SK-N-SH treated with all-trans-retinoic acid at 6 μM for 48 hours (cell line): ENCODE data around the gene ACAP2.

Experiments
- ATAC-seq: fragments of 200-7000 bp; cut with Tn5 transposase; 3 replicates; pipeline ENCODE4 v1.9.1; 2020; ENCODE audit warnings: mild to moderate bottlenecking, moderate library complexity
- ARNTL ChIP-seq: fragments of 450-650 bp; formaldehyde crosslinking; IDR thresholded peaks from 2 replicates; pipeline ENCODE4 v1.5.0; 2020; ENCODE audit warnings: low read depth, mild to moderate bottlenecking, moderate library complexity, borderline replicate concordance
- BACH2 ChIP-seq: fragments of 250-450 bp; sonication (Bioruptor Pico); IDR thresholded peaks from 2 replicates; pipeline ENCODE4 v1.9.0; 2021; ENCODE audit warnings: mild to moderate bottlenecking, borderline replicate concordance
- CREB5 ChIP-seq: fragments of 250-450 bp; sonication (Bioruptor Pico); IDR thresholded peaks from 2 replicates; pipeline ENCODE4 v1.5.1; 2020; ENCODE audit warnings: low read depth, mild to moderate bottlenecking, moderate library complexity
- CSDC2 ChIP-seq: fragments of 250-450 bp; sonication (Bioruptor Pico); IDR thresholded peaks from 2 replicates; pipeline ENCODE4 v1.5.0; 2020; ENCODE audit warnings: mild to moderate bottlenecking, moderate library complexity
- ESRRG ChIP-seq: fragments of 250-450 bp; sonication (Bioruptor Pico); IDR thresholded peaks from 2 replicates; pipeline ENCODE4 v1.6.1; 2021; ENCODE audit warnings: mild to moderate bottlenecking
- GLIS3 ChIP-seq: fragments of 250-450 bp; sonication (Bioruptor Pico); IDR thresholded peaks from 2 replicates; pipeline ENCODE4 v1.5.0; 2020; ENCODE audit warnings: mild to moderate bottlenecking, moderate library complexity
- ISL1 ChIP-seq: fragments of 250-450 bp; sonication (Bioruptor Pico); IDR thresholded peaks from 2 replicates; pipeline ENCODE4 v2.1.2; 2022; ENCODE audit warnings: mild to moderate bottlenecking, moderate library complexity
- OSR1 ChIP-seq: fragments of 250-450 bp; sonication (Bioruptor Pico); IDR thresholded peaks from 2 replicates; pipeline ENCODE4 v1.8.0; 2022; ENCODE audit warnings: moderate library complexity, mild to moderate bottlenecking, inconsistent platforms
- PPARA ChIP-seq: fragments of 250-450 bp; sonication (Bioruptor Pico); IDR thresholded peaks from 2 replicates; pipeline ENCODE4 v1.5.0; 2020; ENCODE audit warnings: mild to moderate bottlenecking, borderline replicate concordance
- SNAI2 ChIP-seq: fragments of 250-450 bp; sonication (Bioruptor Pico); IDR thresholded peaks from 2 replicates; pipeline ENCODE4 v1.5.0; 2020; ENCODE audit warnings: mild to moderate bottlenecking, moderate library complexity
- TCF4 ChIP-seq: fragments of 250-450 bp; sonication (Bioruptor Pico); IDR thresholded peaks from 2 replicates; pipeline ENCODE4 v1.8.0; 2021; ENCODE audit warnings: mild to moderate bottlenecking, moderate library complexity, borderline replicate concordance
- TOX ChIP-seq: fragments of 250-450 bp; sonication (Bioruptor Pico); IDR thresholded peaks from 2 replicates; pipeline ENCODE4 v1.8.0; 2021; ENCODE audit warnings: mild to moderate bottlenecking, moderate library complexity, borderline replicate concordance
- ZC3H10 ChIP-seq: fragments of 250-450 bp; sonication (Bioruptor Pico); IDR thresholded peaks from 2 replicates; pipeline ENCODE4 v1.5.1; 2021; ENCODE audit warnings: mild to moderate bottlenecking, moderate library complexity
- ZFP3 ChIP-seq: fragments of 250-450 bp; sonication (Bioruptor Pico); IDR thresholded peaks from 2 replicates; pipeline ENCODE4 v1.5.0; 2020; ENCODE audit warnings: mild to moderate bottlenecking, moderate library complexity
- ZFP30 ChIP-seq: fragments of 450-650 bp; formaldehyde crosslinking; IDR thresholded peaks from 2 replicates; pipeline ENCODE4 v1.5.0; 2022; ENCODE audit warnings: mild to moderate bottlenecking, moderate library complexity
- ZNF565 ChIP-seq: fragments of 450-650 bp; formaldehyde crosslinking; conservative IDR thresholded peaks from 2 replicates; pipeline ENCODE4 v1.5.0; 2020; ENCODE audit warnings: low read depth, mild to moderate bottlenecking, moderate library complexity
- ZNF70 ChIP-seq: fragments of 450-650 bp; formaldehyde crosslinking; IDR thresholded peaks from 2 replicates; pipeline ENCODE4 v1.5.0; 2020; ENCODE audit warnings: mild to moderate bottlenecking, moderate library complexity
- ZNF8 ChIP-seq: fragments of 450-650 bp; formaldehyde crosslinking; IDR thresholded peaks from 2 replicates; pipeline ENCODE4 v1.5.0; 2020; ENCODE audit warnings: mild to moderate bottlenecking, moderate library complexity
- TF ChIP-seq, protein P1 (sequence below): fragments of 250-450 bp; sonication (Bioruptor Pico); IDR thresholded peaks from 2 replicates; pipeline ENCODE4 v1.5.0; 2020; ENCODE audit warnings: mild to moderate bottlenecking, moderate library complexity
- TF ChIP-seq, protein P2 (sequence below): fragments of 250-450 bp; sonication (Bioruptor Pico); IDR thresholded peaks from 2 replicates; pipeline ENCODE4 v1.5.1; 2021; ENCODE audit warnings: mild to moderate bottlenecking, moderate library complexity

The ACAP2 gene

GRCh38 chr3:195410546-195410945 lies 32.3 kb downstream of the ACAP2 start:
- TF ChIP-seq TOX (CRISPR knock-in tag) (no peak), SNAI2 (CRISPR knock-in tag) (no peak), TCF4 (CRISPR knock-in tag) (no peak), CSDC2 (CRISPR knock-in tag) (no peak), PPARA (CRISPR knock-in tag) (no peak), ZC3H10 (CRISPR knock-in tag) (no peak), ISL1 (CRISPR knock-in tag) (no peak), OSR1 (CRISPR knock-in tag) (no peak), ARNTL (CRISPR knock-in tag) (no peak), ZNF8 (CRISPR knock-in tag) (no peak), ZFP3 (CRISPR knock-in tag) (no peak), GLIS3 (CRISPR knock-in tag) (no peak)
- TF ChIP-seq, protein P1, sequence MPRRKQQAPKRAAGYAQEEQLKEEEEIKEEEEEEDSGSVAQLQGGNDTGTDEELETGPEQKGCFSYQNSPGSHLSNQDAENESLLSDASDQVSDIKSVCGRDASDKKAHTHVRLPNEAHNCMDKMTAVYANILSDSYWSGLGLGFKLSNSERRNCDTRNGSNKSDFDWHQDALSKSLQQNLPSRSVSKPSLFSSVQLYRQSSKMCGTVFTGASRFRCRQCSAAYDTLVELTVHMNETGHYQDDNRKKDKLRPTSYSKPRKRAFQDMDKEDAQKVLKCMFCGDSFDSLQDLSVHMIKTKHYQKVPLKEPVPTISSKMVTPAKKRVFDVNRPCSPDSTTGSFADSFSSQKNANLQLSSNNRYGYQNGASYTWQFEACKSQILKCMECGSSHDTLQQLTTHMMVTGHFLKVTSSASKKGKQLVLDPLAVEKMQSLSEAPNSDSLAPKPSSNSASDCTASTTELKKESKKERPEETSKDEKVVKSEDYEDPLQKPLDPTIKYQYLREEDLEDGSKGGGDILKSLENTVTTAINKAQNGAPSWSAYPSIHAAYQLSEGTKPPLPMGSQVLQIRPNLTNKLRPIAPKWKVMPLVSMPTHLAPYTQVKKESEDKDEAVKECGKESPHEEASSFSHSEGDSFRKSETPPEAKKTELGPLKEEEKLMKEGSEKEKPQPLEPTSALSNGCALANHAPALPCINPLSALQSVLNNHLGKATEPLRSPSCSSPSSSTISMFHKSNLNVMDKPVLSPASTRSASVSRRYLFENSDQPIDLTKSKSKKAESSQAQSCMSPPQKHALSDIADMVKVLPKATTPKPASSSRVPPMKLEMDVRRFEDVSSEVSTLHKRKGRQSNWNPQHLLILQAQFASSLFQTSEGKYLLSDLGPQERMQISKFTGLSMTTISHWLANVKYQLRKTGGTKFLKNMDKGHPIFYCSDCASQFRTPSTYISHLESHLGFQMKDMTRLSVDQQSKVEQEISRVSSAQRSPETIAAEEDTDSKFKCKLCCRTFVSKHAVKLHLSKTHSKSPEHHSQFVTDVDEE = no peak
- TF ChIP-seq, protein P2, sequence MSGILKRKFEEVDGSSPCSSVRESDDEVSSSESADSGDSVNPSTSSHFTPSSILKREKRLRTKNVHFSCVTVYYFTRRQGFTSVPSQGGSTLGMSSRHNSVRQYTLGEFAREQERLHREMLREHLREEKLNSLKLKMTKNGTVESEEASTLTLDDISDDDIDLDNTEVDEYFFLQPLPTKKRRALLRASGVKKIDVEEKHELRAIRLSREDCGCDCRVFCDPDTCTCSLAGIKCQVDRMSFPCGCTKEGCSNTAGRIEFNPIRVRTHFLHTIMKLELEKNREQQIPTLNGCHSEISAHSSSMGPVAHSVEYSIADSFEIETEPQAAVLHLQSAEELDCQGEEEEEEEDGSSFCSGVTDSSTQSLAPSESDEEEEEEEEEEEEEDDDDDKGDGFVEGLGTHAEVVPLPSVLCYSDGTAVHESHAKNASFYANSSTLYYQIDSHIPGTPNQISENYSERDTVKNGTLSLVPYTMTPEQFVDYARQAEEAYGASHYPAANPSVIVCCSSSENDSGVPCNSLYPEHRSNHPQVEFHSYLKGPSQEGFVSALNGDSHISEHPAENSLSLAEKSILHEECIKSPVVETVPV (CRISPR knock-in tag) = no peak
- ATAC-seq = no peak

GRCh38 chr3:195407531-195408409 lies 35.0 kb downstream of the ACAP2 start:
- ATAC-seq = no peak
- no peak for TF ChIP-seq CSDC2 (CRISPR knock-in tag)
- no peak for TF ChIP-seq ZFP30 (CRISPR knock-in tag)

- no peak for ATAC-seq
Measured at GRCh38 chr3:195405651-195406050, 37.2 kb downstream of the ACAP2 start.

GRCh38 chr3:195403841-195404408 lies 38.9 kb downstream of the ACAP2 start:
- ATAC-seq = no peak
- TF ChIP-seq ZFP30 (CRISPR knock-in tag) (no peak), BACH2 (CRISPR knock-in tag) (no peak), ZFP3 (CRISPR knock-in tag) (no peak), CSDC2 (CRISPR knock-in tag) (no peak), ZNF70 (no peak), ZNF8 (CRISPR knock-in tag) (no peak), ISL1 (CRISPR knock-in tag) (no peak), CREB5 (CRISPR knock-in tag) (no peak), PPARA (CRISPR knock-in tag) (no peak), ESRRG (CRISPR knock-in tag) (no peak)
- TF ChIP-seq, protein P1 = no peak
- TF ChIP-seq, protein P2 (CRISPR knock-in tag) = no peak

More at GRCh38 chr3:195405651-195406050, 37.2 kb downstream of the ACAP2 start:
- TF ChIP-seq CREB5 (CRISPR knock-in tag) = no peak
- no peak for TF ChIP-seq ZNF565 (CRISPR knock-in tag)
- no peak for TF ChIP-seq BACH2 (CRISPR knock-in tag)
